Activated naive CD4-positive, alpha-beta T cell treated with Interleukin-2 at 50 U/mL for 16 hours (primary cell): ENCODE results near the gene BIRC7.
"Not testable (repeated sequence)": the region's sequence is repeated elsewhere in the genome, so short reads cannot be mapped to it uniquely, and the experiment has no call there.

Experiments
- DNase-seq: peaks from one replicate; pipeline ENCODE4 v3.0.0-alpha.2; 2020

Gene BIRC7

GRCh38 chr20:63208346-63208909, 27.3 kb upstream of the BIRC7 start:
- DNase-seq: no peak

GRCh38 chr20:63210011-63210605, 25.6 kb upstream of the BIRC7 start:
- no peak for DNase-seq

- DNase-seq: no peak
These were observed 23.3 kb upstream of the BIRC7 start for GRCh38 chr20:63212393-63212730.

- no peak for DNase-seq
These were observed 22.9 kb upstream of the BIRC7 start for GRCh38 chr20:63212792-63213191.

- DNase-seq: no peak
These were observed 21.2 kb upstream of the BIRC7 start for GRCh38 chr20:63214514-63214913.

GRCh38 chr20:63215101-63216040, 20.3 kb upstream of the BIRC7 start:
- DNase-seq: peak; percentile 17

- DNase-seq: peak; percentile 96
These were observed 19.5 kb upstream of the BIRC7 start, which contains the start of gene YTHDF1 for GRCh38 chr20:63216041-63216848. YTHDF1 (minus strand) TSS chr20:63216131; CDS start chr20:63215892, 239 bp downstream.

GRCh38 chr20:63216849-63217471, 18.7 kb upstream of the BIRC7 start:
- DNase-seq: no peak

GRCh38 chr20:63217706-63218105, 18.0 kb upstream of the BIRC7 start:
- DNase-seq: no peak

- DNase-seq: no peak
These were observed 16.8 kb upstream of the BIRC7 start for GRCh38 chr20:63218701-63219446.

GRCh38 chr20:63219447-63219821, 16.3 kb upstream of the BIRC7 start:
- no peak for DNase-seq

GRCh38 chr20:63219866-63220521, 15.7 kb upstream of the BIRC7 start:
- DNase-seq: no peak

- no peak for DNase-seq
These were observed 14.9 kb upstream of the BIRC7 start for GRCh38 chr20:63220696-63221399.

GRCh38 chr20:63221400-63222053, 14.2 kb upstream of the BIRC7 start:
- not testable (repeated sequence) for DNase-seq

- DNase-seq: no peak
These were observed 13.2 kb upstream of the BIRC7 start for GRCh38 chr20:63222541-63222940.

GRCh38 chr20:63223121-63223825, 12.4 kb upstream of the BIRC7 start:
- peak; percentile 49 for DNase-seq

GRCh38 chr20:63223826-63224207, 11.9 kb upstream of the BIRC7 start:
- no peak for DNase-seq

GRCh38 chr20:63224412-63225081, 11.2 kb upstream of the BIRC7 start:
- DNase-seq: no peak

GRCh38 chr20:63225082-63225454, 10.6 kb upstream of the BIRC7 start:
- DNase-seq: no peak
